Measurements from ENCODE around the gene DOK7.

DOK7 gene

DNA sequence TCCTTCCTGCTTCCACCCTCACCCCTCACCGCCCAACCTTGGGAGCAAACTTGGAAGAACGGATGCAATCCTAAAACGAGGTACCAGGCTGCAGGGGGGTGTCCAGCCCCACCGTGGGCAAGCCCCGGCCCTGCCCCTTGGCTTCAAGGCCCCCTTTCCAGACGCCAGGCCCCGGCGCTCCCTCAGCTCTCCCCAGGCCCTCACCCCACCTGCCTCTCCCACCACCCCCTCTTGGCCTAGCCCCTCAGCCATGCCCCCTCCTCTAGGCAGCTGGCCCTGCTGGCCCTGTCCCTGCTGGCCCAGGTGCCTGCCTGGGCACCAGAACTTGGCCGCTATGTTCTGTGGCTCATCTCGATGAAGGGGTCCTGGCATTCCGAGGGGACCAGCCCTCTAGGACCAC is 35.3 kb downstream of the DOK7 start:
- Histone ChIP-seq H3K36me3 (replicated peaks) (no peaks in the 10 kb centered on the region), H3K27ac (no peak overlapping the region), H3K4me3 (ENCODE audit: low read depth, low read length) (no peak overlapping the region), H3K27me3 (replicated peaks) (peaks cover 4% of the 10 kb centered on the region)
- in situ Hi-C loops (cut with HindIII; ENCODE audit: low pct_ligation_motif_present, low sequenced_read_pairs), result no loop called here
- TF ChIP-seq, protein P1, sequence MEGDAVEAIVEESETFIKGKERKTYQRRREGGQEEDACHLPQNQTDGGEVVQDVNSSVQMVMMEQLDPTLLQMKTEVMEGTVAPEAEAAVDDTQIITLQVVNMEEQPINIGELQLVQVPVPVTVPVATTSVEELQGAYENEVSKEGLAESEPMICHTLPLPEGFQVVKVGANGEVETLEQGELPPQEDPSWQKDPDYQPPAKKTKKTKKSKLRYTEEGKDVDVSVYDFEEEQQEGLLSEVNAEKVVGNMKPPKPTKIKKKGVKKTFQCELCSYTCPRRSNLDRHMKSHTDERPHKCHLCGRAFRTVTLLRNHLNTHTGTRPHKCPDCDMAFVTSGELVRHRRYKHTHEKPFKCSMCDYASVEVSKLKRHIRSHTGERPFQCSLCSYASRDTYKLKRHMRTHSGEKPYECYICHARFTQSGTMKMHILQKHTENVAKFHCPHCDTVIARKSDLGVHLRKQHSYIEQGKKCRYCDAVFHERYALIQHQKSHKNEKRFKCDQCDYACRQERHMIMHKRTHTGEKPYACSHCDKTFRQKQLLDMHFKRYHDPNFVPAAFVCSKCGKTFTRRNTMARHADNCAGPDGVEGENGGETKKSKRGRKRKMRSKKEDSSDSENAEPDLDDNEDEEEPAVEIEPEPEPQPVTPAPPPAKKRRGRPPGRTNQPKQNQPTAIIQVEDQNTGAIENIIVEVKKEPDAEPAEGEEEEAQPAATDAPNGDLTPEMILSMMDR (IDR thresholded peaks at IDR 0.05; ENCODE audit: low read depth, low read length, missing control alignments), result no peak
- DNase-seq, result no peak

DNA sequence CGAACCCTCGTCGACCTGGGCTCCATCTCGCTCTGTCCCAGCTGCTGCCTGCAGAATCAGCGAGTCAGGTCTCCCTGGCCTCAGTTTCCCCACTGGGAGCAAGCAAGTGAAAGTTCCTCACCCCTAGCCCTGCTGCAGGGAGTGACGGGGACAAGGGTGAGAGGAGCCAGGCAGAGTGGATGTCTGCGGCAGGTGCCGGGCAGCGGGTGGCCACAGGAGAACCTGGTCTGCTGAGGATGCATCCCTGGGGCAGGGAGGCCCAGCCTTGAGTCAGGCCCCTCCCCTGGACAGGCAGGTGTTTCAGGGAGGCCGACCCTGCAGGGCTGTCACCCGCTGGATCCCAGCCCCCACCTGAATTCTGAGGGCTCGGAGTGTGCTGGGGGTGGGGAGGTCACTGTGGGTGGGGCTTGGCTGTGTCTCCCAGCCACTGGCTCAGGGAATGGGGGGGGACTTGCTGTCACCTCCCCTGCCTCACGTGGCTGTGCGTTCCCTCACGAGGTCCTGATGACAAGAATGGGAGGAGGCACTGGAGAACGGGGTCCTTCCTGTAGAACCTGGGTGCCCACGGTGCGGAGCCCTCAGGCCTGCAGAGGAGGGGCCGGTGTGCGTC is 35.9 kb downstream of the DOK7 start:
- Histone ChIP-seq H3K4me3 (ENCODE audit: low read depth, low read length) (no peak overlapping the region), H3K27me3 (replicated peaks) (peaks cover 2% of the 10 kb centered on the region), H3K27ac (no peak overlapping the region), H3K36me3 (replicated peaks) (no peaks in the 10 kb centered on the region)
- in situ Hi-C loops (cut with HindIII; ENCODE audit: low pct_ligation_motif_present, low sequenced_read_pairs), result no loop called here
- TF ChIP-seq, protein P1 (IDR thresholded peaks at IDR 0.05; ENCODE audit: low read depth, low read length, missing control alignments), result no peak
- DNase-seq, result no peak

DNA sequence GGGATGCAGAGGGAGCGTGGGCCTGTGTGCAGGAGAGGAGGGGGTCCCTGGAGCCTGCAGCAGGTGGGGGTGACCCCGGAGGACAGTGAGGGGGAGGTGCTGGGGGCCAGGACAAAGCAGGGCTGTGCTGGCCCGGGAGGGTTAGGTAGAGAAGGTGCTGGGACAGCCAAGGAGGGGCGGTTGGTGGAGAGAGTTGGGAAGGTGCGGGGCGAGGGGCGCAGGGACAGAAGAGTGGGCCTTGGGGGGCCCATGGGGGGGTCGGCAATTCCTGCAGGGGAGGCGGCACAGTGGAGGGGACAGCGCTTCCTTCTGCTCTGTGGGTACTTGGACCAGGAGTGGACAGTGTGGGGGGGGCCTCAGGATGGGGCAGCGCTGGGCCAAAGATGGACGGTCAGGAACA is 36.6 kb downstream of the DOK7 start:
- Histone ChIP-seq H3K27me3 (replicated peaks) (no peaks in the 10 kb centered on the region), H3K4me3 (ENCODE audit: low read depth, low read length) (no peak overlapping the region), H3K36me3 (replicated peaks) (no peaks in the 10 kb centered on the region), H3K27ac (no peak overlapping the region)
- TF ChIP-seq, protein P1 (IDR thresholded peaks at IDR 0.05; ENCODE audit: low read depth, low read length, missing control alignments), result no peak
- no peak for DNase-seq
- in situ Hi-C loops (cut with HindIII; ENCODE audit: low pct_ligation_motif_present, low sequenced_read_pairs), result no loop called here

DNA sequence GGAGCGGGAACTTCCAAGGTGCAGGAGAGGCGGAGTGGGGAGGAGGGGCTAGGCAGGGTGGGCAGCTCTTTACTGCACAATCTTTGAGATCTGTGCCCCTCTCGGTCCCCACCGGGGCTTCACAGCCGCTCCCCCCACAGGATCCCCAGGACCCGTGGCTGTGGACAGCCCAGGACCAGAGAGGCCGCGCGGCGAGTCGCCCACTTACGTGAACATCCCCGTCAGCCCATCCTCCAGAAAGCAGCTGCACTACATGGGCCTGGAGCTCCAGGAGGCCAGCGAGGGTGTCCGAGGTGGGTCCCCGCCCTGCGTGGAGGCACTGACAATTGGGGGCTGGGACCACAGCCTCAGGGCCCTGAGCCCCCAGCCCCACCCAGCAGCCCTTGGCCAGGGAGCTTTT is 37.0 kb downstream of the DOK7 start:
- TF ChIP-seq, protein P1 (IDR thresholded peaks at IDR 0.05; ENCODE audit: low read depth, low read length, missing control alignments), result no peak
- no peak for DNase-seq
- Histone ChIP-seq H3K36me3 (replicated peaks) (no peaks in the 10 kb centered on the region), H3K4me3 (ENCODE audit: low read depth, low read length) (no peak overlapping the region), H3K27me3 (replicated peaks) (no peaks in the 10 kb centered on the region), H3K27ac (no peak overlapping the region)
- in situ Hi-C loops (cut with HindIII; ENCODE audit: low pct_ligation_motif_present, low sequenced_read_pairs), result no loop called here

DNA sequence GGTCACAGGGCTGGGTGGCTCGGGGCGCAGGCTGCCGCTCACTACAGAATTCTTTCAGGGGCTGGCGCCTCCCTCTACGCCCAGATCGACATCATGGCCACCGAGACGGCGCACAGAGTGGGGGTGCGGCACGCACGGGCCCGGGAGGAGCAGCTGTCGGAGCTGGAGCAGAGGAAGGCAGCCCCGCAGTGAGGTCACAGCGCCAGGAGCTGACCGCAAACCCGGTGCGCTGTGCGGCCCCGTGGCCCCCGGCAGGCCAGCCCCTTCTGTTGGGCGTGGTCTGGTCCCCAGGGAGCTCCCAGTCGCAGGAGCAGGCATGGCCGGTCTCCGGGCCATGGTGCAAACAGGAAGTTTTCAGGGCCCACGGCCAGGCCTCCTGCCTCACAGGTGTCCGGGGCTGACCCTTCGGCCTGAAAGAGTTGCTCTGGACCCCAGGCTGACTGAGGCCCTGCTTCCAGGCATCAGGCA is 37.6 kb downstream of the DOK7 start:
- Histone ChIP-seq H3K27me3 (replicated peaks) (no peaks in the 10 kb centered on the region), H3K36me3 (replicated peaks) (no peaks in the 10 kb centered on the region), H3K27ac (no peak overlapping the region), H3K4me3 (ENCODE audit: low read depth, low read length) (no peak overlapping the region)
- DNase-seq, result no peak
- TF ChIP-seq, protein P1 (IDR thresholded peaks at IDR 0.05; ENCODE audit: low read depth, low read length, missing control alignments), result no peak
- in situ Hi-C loops (cut with HindIII; ENCODE audit: low pct_ligation_motif_present, low sequenced_read_pairs), result no loop called here

All from brain microvascular endothelial cell (primary cell).